Activated CD4-positive, alpha-beta T cell treated with anti-CD3 and anti-CD28 coated beads for 4 hours (primary cell): ENCODE results near the gene ACTRT2.

Source experiments
- DNase-seq, 2 donors: peaks; one replicate each; pipeline ENCODE4 v3.0.0-alpha.2; 2020

ACTRT2 gene

GRCh38 chr1:3069491-3070308 lies 48.4 kb downstream of the ACTRT2 start:
- no peak for DNase-seq

- no peak for DNase-seq
Measured at GRCh38 chr1:3070309-3070643, 49.0 kb downstream of the ACTRT2 start.

GRCh38 chr1:3070644-3071564 lies 49.6 kb downstream of the ACTRT2 start:
- no peak for DNase-seq

GRCh38 chr1:3071565-3072390 lies 50.5 kb downstream of the ACTRT2 start:
- no peak for DNase-seq
